Activated CD4-positive, CD25-positive, alpha-beta regulatory T cell treated with anti-CD3 and anti-CD28 coated beads, Interleukin-2, amount 50 U/mL, for 16 hours (primary cell): ENCODE results near the gene INSM2.

ENCODE experiments used
- DNase-seq: peaks from one replicate; pipeline ENCODE4 v3.0.0-alpha.2; 2020; ENCODE audit warnings: low read depth, low spot score

Gene INSM2

GRCh38 chr14:35533357-35534207 lies at the start of gene INSM2:
TSS of gene INSM2 (plus strand) at chr14:35534164. CDS start at chr14:35534253, 89 bp downstream.
- DNase-seq: no peak

GRCh38 chr14:35492569-35493014 lies 41.4 kb upstream of the INSM2 start:
- no peak for DNase-seq

- no peak for DNase-seq
Observed at GRCh38 chr14:35495278-35495677, 38.7 kb upstream of the INSM2 start.

GRCh38 chr14:35499180-35499579 lies 34.8 kb upstream of the INSM2 start:
- no peak for DNase-seq

GRCh38 chr14:35503646-35504045 lies 30.3 kb upstream of the INSM2 start:
- no peak for DNase-seq

- DNase-seq: no peak
Observed at GRCh38 chr14:35504260-35504659, 29.7 kb upstream of the INSM2 start.

GRCh38 chr14:35506461-35506860 lies 27.5 kb upstream of the INSM2 start:
- no peak for DNase-seq

- DNase-seq: no peak
Observed at GRCh38 chr14:35506927-35507326, 27.0 kb upstream of the INSM2 start.

- no peak for DNase-seq
Observed at GRCh38 chr14:35509846-35510245, 24.1 kb upstream of the INSM2 start.

- DNase-seq: no peak
Observed at GRCh38 chr14:35512765-35513164, 21.2 kb upstream of the INSM2 start.

GRCh38 chr14:35515916-35516315 lies 18.0 kb upstream of the INSM2 start:
- DNase-seq: no peak

- DNase-seq: no peak
Observed at GRCh38 chr14:35519986-35520385, 14.0 kb upstream of the INSM2 start.

- DNase-seq: no peak
Observed at GRCh38 chr14:35525695-35526094, 8.3 kb upstream of the INSM2 start.

GRCh38 chr14:35526962-35527361 lies 7.0 kb upstream of the INSM2 start:
- DNase-seq: no peak

- DNase-seq: no peak
Observed at GRCh38 chr14:35531960-35532747, 1.8 kb upstream of the INSM2 start.

GRCh38 chr14:35532783-35533356 lies 1.1 kb upstream of the INSM2 start:
- DNase-seq: no peak

GRCh38 chr14:35534208-35534872 lies 376 bp downstream of the INSM2 start:
- no peak for DNase-seq

- DNase-seq: no peak
Observed at GRCh38 chr14:35534873-35535482, 1.0 kb downstream of the INSM2 start.

GRCh38 chr14:35535483-35536112 lies 1.6 kb downstream of the INSM2 start:
- DNase-seq: no peak

- DNase-seq: no peak
Observed at GRCh38 chr14:35539969-35540368, 6.0 kb downstream of the INSM2 start.

GRCh38 chr14:35543006-35543405 lies 9.0 kb downstream of the INSM2 start:
- DNase-seq: no peak
